ENCODE data around the gene SLBP. TPM values are rescaled to one million over a fixed set of nuclear protein-coding genes. Genes with fewer than 3 reads are reported as not detected.

SLBP gene
- total and polyA plus RNA-seq, 2 of the 8 experiments (the other 6 are each of a cell fraction or from before 2014, with no cell fraction given), result 44.1 to 49.0 TPM

DNA sequence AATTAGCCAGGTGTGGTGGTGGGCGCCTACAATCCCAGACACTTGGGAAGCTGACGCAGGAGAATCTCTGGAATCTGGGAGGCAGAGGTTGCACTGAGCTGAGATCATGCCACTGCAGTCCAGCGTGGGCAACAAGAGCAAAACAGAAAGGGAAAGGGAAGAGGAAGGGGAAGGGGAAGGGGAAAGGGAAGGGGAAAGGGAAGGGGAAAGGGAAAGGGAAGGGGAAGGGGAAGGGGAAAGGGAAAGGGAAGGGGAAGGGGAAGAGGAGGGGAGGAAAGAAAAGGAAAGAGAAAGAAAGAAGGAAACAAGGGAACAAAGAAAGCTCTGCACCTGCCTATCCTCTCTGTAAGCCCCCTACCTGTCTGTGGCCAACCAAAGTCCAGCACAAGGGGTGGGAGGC lies 63.2 kb downstream of the SLBP start (continued):
- TF ChIP-seq, protein P1, sequence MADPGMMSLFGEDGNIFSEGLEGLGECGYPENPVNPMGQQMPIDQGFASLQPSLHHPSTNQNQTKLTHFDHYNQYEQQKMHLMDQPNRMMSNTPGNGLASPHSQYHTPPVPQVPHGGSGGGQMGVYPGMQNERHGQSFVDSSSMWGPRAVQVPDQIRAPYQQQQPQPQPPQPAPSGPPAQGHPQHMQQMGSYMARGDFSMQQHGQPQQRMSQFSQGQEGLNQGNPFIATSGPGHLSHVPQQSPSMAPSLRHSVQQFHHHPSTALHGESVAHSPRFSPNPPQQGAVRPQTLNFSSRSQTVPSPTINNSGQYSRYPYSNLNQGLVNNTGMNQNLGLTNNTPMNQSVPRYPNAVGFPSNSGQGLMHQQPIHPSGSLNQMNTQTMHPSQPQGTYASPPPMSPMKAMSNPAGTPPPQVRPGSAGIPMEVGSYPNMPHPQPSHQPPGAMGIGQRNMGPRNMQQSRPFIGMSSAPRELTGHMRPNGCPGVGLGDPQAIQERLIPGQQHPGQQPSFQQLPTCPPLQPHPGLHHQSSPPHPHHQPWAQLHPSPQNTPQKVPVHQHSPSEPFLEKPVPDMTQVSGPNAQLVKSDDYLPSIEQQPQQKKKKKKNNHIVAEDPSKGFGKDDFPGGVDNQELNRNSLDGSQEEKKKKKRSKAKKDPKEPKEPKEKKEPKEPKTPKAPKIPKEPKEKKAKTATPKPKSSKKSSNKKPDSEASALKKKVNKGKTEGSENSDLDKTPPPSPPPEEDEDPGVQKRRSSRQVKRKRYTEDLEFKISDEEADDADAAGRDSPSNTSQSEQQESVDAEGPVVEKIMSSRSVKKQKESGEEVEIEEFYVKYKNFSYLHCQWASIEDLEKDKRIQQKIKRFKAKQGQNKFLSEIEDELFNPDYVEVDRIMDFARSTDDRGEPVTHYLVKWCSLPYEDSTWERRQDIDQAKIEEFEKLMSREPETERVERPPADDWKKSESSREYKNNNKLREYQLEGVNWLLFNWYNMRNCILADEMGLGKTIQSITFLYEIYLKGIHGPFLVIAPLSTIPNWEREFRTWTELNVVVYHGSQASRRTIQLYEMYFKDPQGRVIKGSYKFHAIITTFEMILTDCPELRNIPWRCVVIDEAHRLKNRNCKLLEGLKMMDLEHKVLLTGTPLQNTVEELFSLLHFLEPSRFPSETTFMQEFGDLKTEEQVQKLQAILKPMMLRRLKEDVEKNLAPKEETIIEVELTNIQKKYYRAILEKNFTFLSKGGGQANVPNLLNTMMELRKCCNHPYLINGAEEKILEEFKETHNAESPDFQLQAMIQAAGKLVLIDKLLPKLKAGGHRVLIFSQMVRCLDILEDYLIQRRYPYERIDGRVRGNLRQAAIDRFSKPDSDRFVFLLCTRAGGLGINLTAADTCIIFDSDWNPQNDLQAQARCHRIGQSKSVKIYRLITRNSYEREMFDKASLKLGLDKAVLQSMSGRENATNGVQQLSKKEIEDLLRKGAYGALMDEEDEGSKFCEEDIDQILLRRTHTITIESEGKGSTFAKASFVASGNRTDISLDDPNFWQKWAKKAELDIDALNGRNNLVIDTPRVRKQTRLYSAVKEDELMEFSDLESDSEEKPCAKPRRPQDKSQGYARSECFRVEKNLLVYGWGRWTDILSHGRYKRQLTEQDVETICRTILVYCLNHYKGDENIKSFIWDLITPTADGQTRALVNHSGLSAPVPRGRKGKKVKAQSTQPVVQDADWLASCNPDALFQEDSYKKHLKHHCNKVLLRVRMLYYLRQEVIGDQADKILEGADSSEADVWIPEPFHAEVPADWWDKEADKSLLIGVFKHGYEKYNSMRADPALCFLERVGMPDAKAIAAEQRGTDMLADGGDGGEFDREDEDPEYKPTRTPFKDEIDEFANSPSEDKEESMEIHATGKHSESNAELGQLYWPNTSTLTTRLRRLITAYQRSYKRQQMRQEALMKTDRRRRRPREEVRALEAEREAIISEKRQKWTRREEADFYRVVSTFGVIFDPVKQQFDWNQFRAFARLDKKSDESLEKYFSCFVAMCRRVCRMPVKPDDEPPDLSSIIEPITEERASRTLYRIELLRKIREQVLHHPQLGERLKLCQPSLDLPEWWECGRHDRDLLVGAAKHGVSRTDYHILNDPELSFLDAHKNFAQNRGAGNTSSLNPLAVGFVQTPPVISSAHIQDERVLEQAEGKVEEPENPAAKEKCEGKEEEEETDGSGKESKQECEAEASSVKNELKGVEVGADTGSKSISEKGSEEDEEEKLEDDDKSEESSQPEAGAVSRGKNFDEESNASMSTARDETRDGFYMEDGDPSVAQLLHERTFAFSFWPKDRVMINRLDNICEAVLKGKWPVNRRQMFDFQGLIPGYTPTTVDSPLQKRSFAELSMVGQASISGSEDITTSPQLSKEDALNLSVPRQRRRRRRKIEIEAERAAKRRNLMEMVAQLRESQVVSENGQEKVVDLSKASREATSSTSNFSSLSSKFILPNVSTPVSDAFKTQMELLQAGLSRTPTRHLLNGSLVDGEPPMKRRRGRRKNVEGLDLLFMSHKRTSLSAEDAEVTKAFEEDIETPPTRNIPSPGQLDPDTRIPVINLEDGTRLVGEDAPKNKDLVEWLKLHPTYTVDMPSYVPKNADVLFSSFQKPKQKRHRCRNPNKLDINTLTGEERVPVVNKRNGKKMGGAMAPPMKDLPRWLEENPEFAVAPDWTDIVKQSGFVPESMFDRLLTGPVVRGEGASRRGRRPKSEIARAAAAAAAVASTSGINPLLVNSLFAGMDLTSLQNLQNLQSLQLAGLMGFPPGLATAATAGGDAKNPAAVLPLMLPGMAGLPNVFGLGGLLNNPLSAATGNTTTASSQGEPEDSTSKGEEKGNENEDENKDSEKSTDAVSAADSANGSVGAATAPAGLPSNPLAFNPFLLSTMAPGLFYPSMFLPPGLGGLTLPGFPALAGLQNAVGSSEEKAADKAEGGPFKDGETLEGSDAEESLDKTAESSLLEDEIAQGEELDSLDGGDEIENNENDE (IDR thresholded peaks at IDR 0.05; ENCODE audit: insufficient replicate concordance, low read length), result no peak
- TF ChIP-seq, protein P2, sequence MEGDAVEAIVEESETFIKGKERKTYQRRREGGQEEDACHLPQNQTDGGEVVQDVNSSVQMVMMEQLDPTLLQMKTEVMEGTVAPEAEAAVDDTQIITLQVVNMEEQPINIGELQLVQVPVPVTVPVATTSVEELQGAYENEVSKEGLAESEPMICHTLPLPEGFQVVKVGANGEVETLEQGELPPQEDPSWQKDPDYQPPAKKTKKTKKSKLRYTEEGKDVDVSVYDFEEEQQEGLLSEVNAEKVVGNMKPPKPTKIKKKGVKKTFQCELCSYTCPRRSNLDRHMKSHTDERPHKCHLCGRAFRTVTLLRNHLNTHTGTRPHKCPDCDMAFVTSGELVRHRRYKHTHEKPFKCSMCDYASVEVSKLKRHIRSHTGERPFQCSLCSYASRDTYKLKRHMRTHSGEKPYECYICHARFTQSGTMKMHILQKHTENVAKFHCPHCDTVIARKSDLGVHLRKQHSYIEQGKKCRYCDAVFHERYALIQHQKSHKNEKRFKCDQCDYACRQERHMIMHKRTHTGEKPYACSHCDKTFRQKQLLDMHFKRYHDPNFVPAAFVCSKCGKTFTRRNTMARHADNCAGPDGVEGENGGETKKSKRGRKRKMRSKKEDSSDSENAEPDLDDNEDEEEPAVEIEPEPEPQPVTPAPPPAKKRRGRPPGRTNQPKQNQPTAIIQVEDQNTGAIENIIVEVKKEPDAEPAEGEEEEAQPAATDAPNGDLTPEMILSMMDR (IDR thresholded peaks at IDR 0.05; ENCODE audit: control extremely low read depth in 1 of 3, insufficient read depth in 1 of 3, low read depth in 1 of 3, low read length in 3 of 3), result no peak

Measured in H1 (cell line).